OCI-LY7 (cell line): ENCODE results near the gene ASB8.

Source experiments
- CTCF ChIP-seq: fragments of 200-600 bp; sonication (generic); conservative IDR thresholded peaks from 2 replicates; pipeline ENCODE4 v1.5.1; 2014; ENCODE audit warnings: mild to moderate bottlenecking, antibody characterized with exemption, low read length, moderate library complexity, mixed read lengths
- EZH2phosphoT487 ChIP-seq: fragments of 200-600 bp; sonication (generic); IDR thresholded peaks from 2 replicates; pipeline ENCODE4 v1.6.1; 2018; ENCODE audit warnings: low read depth, borderline replicate concordance, mild to moderate bottlenecking, mixed run types, antibody characterized with exemption, low read length, moderate library complexity, mixed read lengths

- TF ChIP-seq CTCF (no peak), EZH2phosphoT487 (no peak)
These were observed 38.1 kb downstream of the ASB8 start, which contains the start of gene PFKM for GRCh38 chr12:48119078-48119833.
